HG03571 (cell line): ENCODE results near the gene NECTIN1.

Experiments
- ATAC-seq: cut with Tn5 transposase; IDR thresholded peaks from one replicate; pipeline ENCODE4 v1.9.1; 2021; ENCODE audit not compliant: unreplicated experiment

NECTIN1 gene

GRCh38 chr11:119734788-119735187, 5.8 kb upstream of the NECTIN1 start:
- no peak for ATAC-seq

- ATAC-seq = no peak
Observed at GRCh38 chr11:119730789-119731386, 1.9 kb upstream of the NECTIN1 start.

GRCh38 chr11:119729951-119730613, 1.1 kb upstream of the NECTIN1 start:
- no peak for ATAC-seq

GRCh38 chr11:119729581-119729927, 554 bp upstream of the NECTIN1 start:
- peak; percentile 17 for ATAC-seq

- ATAC-seq = no peak
Observed at GRCh38 chr11:119728211-119728626, 781 bp downstream of the NECTIN1 start.

GRCh38 chr11:119727523-119728151, 1.4 kb downstream of the NECTIN1 start:
- ATAC-seq = no peak

- ATAC-seq = no peak
Observed at GRCh38 chr11:119726585-119727522, 2.1 kb downstream of the NECTIN1 start.

- no peak for ATAC-seq
Observed at GRCh38 chr11:119726150-119726553, 2.8 kb downstream of the NECTIN1 start.

- no peak for ATAC-seq
Observed at GRCh38 chr11:119724956-119725355, 4.0 kb downstream of the NECTIN1 start.

GRCh38 chr11:119723952-119724325, 5.1 kb downstream of the NECTIN1 start:
- ATAC-seq = no peak

- no peak for ATAC-seq
Observed at GRCh38 chr11:119723243-119723951, 5.6 kb downstream of the NECTIN1 start.

GRCh38 chr11:119722281-119722794, 6.7 kb downstream of the NECTIN1 start:
- no peak for ATAC-seq

GRCh38 chr11:119721129-119722120, 7.6 kb downstream of the NECTIN1 start:
- no peak for ATAC-seq

- ATAC-seq = no peak
Observed at GRCh38 chr11:119720311-119720913, 8.6 kb downstream of the NECTIN1 start.

- ATAC-seq = no peak
Observed at GRCh38 chr11:119717839-119718534, 11.0 kb downstream of the NECTIN1 start.

- ATAC-seq = no peak
Observed at GRCh38 chr11:119716582-119717498, 12.2 kb downstream of the NECTIN1 start.

- no peak for ATAC-seq
Observed at GRCh38 chr11:119714590-119714989, 14.4 kb downstream of the NECTIN1 start.
